Adrenal gland (tissue), 12 donors: Measurements from ENCODE around the gene TATDN2. TPM values are rescaled to one million over a fixed set of nuclear protein-coding genes. Genes with fewer than 3 reads are reported as not detected.

ENCODE experiments used
- DNase-seq, 7 donors: peaks; one replicate each; pipeline ENCODE4 v3.0.0-alpha.2; 2019 to 2020
- H3K27ac ChIP-seq, 5 donors: fragments of 200-600 bp; sonication (generic) in 4 of 5; 1 replicate in 3 of 5; 2 replicates in 2 of 5; pipeline versions ENCODE4 v1.5.1 to v1.8.0; 2016 to 2020; ENCODE audit warnings: mild to moderate bottlenecking in 1 of 5
- H3K27me3 ChIP-seq: fragments of 200-600 bp; 2 replicates; pipeline ENCODE4 v1.8.0; 2021
- H3K36me3 ChIP-seq, 2 donors: fragments of 200-600 bp; replicated peaks in 1 of 2; 1 replicate in 1 of 2; 2 replicates in 1 of 2; pipeline versions ENCODE4 v1.5.1 to v1.8.0; 2018 to 2022
- H3K4me1 ChIP-seq, 2 donors: fragments of 200-600 bp; replicated peaks in 1 of 2; 1 replicate in 1 of 2; 2 replicates in 1 of 2; pipeline versions ENCODE4 v1.5.1 to v1.8.0; 2018 to 2021
- H3K4me3 ChIP-seq, 4 donors: fragments of 200-600 bp; sonication (generic) in 3 of 4; one replicate each; pipeline ENCODE4 v1.5.1; 2016 to 2018
- H3K9me3 ChIP-seq, 3 donors: fragments of 200-600 bp; sonication (generic) in 1 of 3; replicated peaks in 1 of 3; 1 replicate in 2 of 3; 2 replicates in 1 of 3; pipeline versions ENCODE4 v1.5.1 to v1.8.0; 2016 to 2021
- CTCF ChIP-seq, 6 experiments: fragments of 450-650 bp in 4 of 6; fragments of 200-600 bp in 2 of 6; sonication (generic) in 1 of 6; IDR thresholded peaks; 1 replicate in 5 of 6; 2 replicates in 1 of 6; pipeline versions ENCODE4 v1.5.1 to v1.8.0; 2016 to 2021; ENCODE audit warnings: antibody characterized with exemption in 6 of 6, mild to moderate bottlenecking in 2 of 6, moderate library complexity in 1 of 6
- POLR2A ChIP-seq, 2 donors: fragments of 450-650 bp; IDR thresholded peaks; one replicate each; pipeline ENCODE4 v1.6.1; 2017; ENCODE audit warnings: antibody characterized with exemption in 2 of 2, mild to moderate bottlenecking in 2 of 2, moderate library complexity in 1 of 2
- WGBS, 4 donors: extraction: QIAGEN DNeasy Blood & Tissue Kit in 2 of 4; methylation state at CpG; one replicate each; pipeline versions ENCODE4 v1.1.5 to v1.1.7; 2013 to 2017; 5-methylcytosine and 5-hydroxymethylcytosine counted together
- intact Hi-C, 2 donors: fragments of 100-400 bp; cut with DNase I; formaldehyde crosslinking; loops; one replicate each; pipeline versions ENCODE4 v1.14.1 to v1.15.0; 2022 to 2023
- polyA plus RNA-seq, 3 donors: library from polyadenylated mRNA; stranded (reverse); fragments of 200-250 nt in 2 of 3; fragments of 350-450 nt in 1 of 3; fragmentation: Illumina TruSeq in 1 of 3; extraction: RNeasy Lipid Tissue Mini Kit (QIAGEN cat#74804) in 1 of 3; gene quantifications; one replicate each; pipeline ENCODE4 v1.2.3, GENCODE V29; 2013 to 2014
- total RNA-seq, 9 donors: library from RNA; depleted of rRNA in 4 of 9; stranded (reverse); fragments of >200 nt in 4 of 9; fragments of 120-200 nt in 1 of 9; fragmentation: NEBNext Ultra II Directional in 1 of 9; extraction: Animal tissue kit (Norgen Biotek cat#: 25700) in 1 of 9; gene quantifications; one replicate each; pipeline versions ENCODE4 v1.1.0 to v1.2.4, GENCODE V29; 2013 to 2023
- donor health status: healthy with polysubstance abuse.
- donor health status: Bipolar disorder and iron deficiency.
- donor health status: DM: yes; HTN: yes; CAD: no.
- donor health status: DM: no; HTN: no; CAD: no.
- donor health status: DM: no; HTN: no; CAD: no.
- donor health status: DM: yes; HTN: yes; CAD: no.

TATDN2 gene
- total and polyA plus RNA-seq, 12 donors = 10.0 to 34.8 (median 22.6) TPM

- H3K4me1 ChIP-seq = no peaks in the 10 kb centered on the region
- 86 to 95% (median 92%) methylated on average over 5 of the region's 5 CpGs for WGBS, 4 donors
- intact Hi-C loops = no loop called here
- no peak for TF ChIP-seq CTCF (IDR thresholded peaks at IDR 0.05)
- no peak for TF ChIP-seq POLR2A (IDR thresholded peaks at IDR 0.05)
- H3K27me3 ChIP-seq = no peaks in the 10 kb centered on the region
- no peaks in the 10 kb centered on the region for H3K9me3 ChIP-seq
- H3K36me3 ChIP-seq = peaks cover 0 to 71% of the 10 kb centered on the region in 2 donors
- peak in 1 of 7 donors; percentile 1 for DNase-seq
- H3K4me3 ChIP-seq = no peak overlapping the region
- no peak overlapping the region for H3K27ac ChIP-seq
These were observed 33.7 kb downstream of the TATDN2 start for GRCh38 chr3:10281951-10282350.

- H3K4me3 ChIP-seq = no peak overlapping the region
- intact Hi-C loops = no loop called here
- H3K9me3 ChIP-seq = no peaks in the 10 kb centered on the region
- peaks cover 0 to 62% of the 10 kb centered on the region in 2 donors for H3K36me3 ChIP-seq
- no peak for TF ChIP-seq CTCF (IDR thresholded peaks at IDR 0.05)
- no peak for TF ChIP-seq POLR2A (IDR thresholded peaks at IDR 0.05)
- 73 to 91% (median 77%) methylated on average over 4 to 5 of the region's 5 CpGs for WGBS, 4 donors
- H3K4me1 ChIP-seq = no peaks in the 10 kb centered on the region
- H3K27ac ChIP-seq = no peak overlapping the region
- DNase-seq = peak in 3 of 7 donors; percentile 11 to 68 (median 13)
- H3K27me3 ChIP-seq = no peaks in the 10 kb centered on the region
These were observed 35.4 kb downstream of the TATDN2 start for GRCh38 chr3:10283638-10284037.

- DNase-seq = peak in 2 of 7 donors; percentile 3 to 45
- Histone ChIP-seq H3K27me3 (no peaks in the 10 kb centered on the region), H3K36me3 (peaks cover 0 to 54% of the 10 kb centered on the region in 2 donors), H3K27ac (no peak overlapping the region), H3K4me1 (no peaks in the 10 kb centered on the region), H3K4me3 (no peak overlapping the region), H3K9me3 (no peaks in the 10 kb centered on the region)
- 76 to 88% (median 84%) methylated on average over 7 to 9 of the region's 9 CpGs for WGBS, 4 donors
- TF ChIP-seq POLR2A (IDR thresholded peaks at IDR 0.05) (no peak), CTCF (IDR thresholded peaks at IDR 0.05) (no peak)
- intact Hi-C loops = no loop called here
These were observed 36.2 kb downstream of the TATDN2 start for GRCh38 chr3:10284496-10284895.

GRCh38 chr3:10285272-10286132 is 37.2 kb downstream of the TATDN2 start:
- 87 to 91% (median 89%) methylated on average over 11 to 12 of the region's 12 CpGs for WGBS, 4 donors
- Histone ChIP-seq H3K9me3 (no peaks in the 10 kb centered on the region), H3K36me3 (peaks cover 0 to 44% of the 10 kb centered on the region in 2 donors), H3K27me3 (no peaks in the 10 kb centered on the region), H3K4me3 (no peak overlapping the region), H3K4me1 (no peaks in the 10 kb centered on the region), H3K27ac (no peak overlapping the region)
- TF ChIP-seq POLR2A (IDR thresholded peaks at IDR 0.05) (no peak), CTCF (IDR thresholded peaks at IDR 0.05) (no peak)
- intact Hi-C loops = no loop called here
- DNase-seq = peak in 2 of 7 donors; percentile 5 to 39
